ENCODE measurements around the gene AKAP13.

DNA sequence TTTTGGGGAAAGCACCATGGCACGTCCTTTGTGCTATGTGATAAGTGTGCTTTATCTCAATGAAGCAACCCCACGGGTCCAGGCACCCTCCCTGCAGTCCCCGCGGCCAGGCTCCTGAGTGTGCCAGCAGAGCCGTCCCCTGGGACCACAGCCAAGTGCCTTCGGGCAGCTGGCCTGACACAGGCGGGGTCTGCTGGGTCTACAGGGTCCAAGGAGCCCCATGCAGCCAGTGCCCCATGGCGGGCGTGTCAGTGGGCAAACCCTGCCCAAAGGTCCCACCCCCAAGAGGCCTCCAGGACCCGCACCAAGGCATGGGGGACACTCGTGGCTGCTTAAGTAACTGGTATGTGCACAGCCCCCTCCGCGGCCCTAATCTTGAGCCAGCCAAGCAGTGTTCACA, 379.0 kb downstream of the AKAP13 start:
- TF ChIP-seq, protein P1, sequence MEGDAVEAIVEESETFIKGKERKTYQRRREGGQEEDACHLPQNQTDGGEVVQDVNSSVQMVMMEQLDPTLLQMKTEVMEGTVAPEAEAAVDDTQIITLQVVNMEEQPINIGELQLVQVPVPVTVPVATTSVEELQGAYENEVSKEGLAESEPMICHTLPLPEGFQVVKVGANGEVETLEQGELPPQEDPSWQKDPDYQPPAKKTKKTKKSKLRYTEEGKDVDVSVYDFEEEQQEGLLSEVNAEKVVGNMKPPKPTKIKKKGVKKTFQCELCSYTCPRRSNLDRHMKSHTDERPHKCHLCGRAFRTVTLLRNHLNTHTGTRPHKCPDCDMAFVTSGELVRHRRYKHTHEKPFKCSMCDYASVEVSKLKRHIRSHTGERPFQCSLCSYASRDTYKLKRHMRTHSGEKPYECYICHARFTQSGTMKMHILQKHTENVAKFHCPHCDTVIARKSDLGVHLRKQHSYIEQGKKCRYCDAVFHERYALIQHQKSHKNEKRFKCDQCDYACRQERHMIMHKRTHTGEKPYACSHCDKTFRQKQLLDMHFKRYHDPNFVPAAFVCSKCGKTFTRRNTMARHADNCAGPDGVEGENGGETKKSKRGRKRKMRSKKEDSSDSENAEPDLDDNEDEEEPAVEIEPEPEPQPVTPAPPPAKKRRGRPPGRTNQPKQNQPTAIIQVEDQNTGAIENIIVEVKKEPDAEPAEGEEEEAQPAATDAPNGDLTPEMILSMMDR (IDR thresholded peaks at IDR 0.05; ENCODE audit: low read depth, low read length) = no peak
- no peak for TF ChIP-seq EZH2phosphoT487 (IDR thresholded peaks at IDR 0.05; ENCODE audit: low read depth)

All from OCI-LY3 (cell line).